Skin of body (tissue), 2 donors: ENCODE data around the gene MARF1. TPM values are rescaled to one million over a fixed set of nuclear protein-coding genes. Genes with fewer than 3 reads are reported as not detected.

Source experiments
- DNase-seq: peaks from one replicate; lab custom pipeline; 2025; lab: John Stamatoyannopoulos, UW
- total RNA-seq: library from RNA; depleted of rRNA; stranded (reverse); fragments of >200 nt; gene quantifications from one replicate; pipeline ENCODE4 v1.2.3, GENCODE V29; 2014

The MARF1 gene
- total RNA-seq, 1 donor from 2014 or later = 31.5 TPM

DNA sequence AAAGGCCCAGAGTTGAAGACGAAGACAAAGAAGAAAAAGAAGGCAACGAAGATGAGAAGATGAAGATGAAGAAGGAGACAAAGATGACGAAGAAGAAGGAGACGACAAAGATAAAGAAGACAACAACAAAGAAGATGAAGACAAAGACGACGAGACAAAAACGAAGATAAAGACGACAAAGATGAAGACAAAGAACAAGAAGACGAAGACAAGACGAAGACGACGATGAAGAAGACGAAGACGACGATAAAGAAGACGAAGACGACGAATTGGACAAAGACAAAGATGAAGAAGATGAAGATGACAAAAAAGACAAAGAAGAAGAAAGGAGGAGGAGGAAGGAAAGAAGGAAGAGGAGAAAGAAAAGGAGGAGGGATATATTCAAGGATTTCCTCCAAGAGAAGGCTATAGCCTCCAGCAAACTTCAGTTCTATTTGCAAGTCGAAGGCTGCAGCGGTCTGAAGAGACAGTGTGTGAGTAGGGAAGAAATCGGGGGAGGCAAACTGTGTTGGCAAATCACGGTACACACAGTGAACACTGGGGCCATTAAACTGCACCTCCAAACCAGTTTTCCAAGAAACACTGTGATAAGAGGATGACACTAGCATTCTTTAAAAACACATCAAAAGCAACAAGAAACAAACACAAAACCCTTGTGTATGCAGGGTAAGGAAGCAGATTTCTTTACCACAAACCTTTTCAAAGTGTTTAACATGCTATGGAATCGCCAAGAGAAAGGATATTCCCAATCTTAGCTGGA lies 40.5 kb downstream of the MARF1 start:
- no peak for DNase-seq

DNA sequence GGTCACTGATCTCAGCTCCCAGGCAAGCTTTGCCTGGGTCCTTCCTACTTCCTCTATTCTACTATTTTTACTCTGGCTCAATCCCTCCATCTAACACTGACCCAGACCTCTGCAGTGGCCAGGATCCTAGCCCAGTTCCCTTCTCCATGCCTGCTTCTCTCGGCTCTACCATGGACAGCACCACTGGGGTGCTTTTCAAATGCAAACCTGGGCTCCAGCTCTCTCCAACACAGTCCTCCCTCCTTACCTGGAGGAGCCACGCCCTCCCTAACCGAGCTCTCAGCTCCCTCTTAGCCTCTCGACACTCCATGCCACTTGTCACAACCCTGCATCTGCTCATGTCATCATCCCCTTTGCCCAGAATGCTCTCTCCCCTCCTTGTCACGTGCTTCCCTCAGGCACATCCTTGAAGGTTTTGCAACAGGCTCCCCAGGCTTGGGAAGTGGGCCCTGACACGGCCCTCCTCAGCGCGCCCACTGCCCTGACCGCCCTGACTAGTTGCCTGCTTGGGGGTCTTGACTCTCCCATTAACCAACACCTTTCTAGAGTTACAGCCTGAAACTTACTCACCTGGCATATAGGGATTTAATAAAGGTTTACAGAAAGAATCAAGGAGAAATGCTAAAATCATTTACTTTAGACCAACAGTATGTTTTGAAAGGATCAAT lies 41.6 kb downstream of the MARF1 start:
- no peak for DNase-seq

DNA sequence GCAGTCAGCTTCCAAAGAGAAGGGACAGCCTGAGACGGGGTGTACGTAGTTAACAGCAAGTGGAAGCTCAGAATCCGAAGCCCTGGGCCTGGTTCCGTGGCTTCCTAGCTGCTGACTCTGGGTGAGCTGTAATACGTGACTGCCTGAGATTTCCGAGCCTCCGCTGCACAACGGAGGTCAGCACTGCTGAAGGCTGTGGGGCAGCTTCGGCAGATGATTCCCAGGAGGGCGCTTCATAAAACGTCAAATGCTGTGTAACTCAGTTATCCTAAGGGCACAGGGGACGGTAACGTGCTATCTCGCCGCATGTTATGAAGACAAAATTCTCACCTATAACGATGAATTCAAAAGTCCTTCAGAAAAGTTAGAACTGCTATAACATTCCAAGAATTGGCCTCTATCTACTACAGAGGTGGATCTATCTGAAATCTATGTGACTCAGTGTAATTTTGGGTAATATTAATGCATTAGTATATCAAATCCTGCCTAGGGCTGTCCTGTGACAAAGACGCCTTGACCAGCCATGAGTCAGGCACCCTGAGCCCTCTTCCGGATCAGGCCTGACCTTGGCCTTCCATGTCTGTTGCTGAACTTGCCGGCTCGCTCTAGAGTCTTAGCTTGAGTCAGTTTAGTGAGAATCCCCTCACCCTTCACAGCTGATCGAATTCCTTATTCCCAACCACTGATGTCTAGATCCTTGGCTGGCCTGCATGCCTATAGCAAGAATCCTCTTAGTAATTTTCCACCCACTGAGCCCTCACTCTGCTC lies 43.5 kb downstream of the MARF1 start:
- no peak for DNase-seq

DNA sequence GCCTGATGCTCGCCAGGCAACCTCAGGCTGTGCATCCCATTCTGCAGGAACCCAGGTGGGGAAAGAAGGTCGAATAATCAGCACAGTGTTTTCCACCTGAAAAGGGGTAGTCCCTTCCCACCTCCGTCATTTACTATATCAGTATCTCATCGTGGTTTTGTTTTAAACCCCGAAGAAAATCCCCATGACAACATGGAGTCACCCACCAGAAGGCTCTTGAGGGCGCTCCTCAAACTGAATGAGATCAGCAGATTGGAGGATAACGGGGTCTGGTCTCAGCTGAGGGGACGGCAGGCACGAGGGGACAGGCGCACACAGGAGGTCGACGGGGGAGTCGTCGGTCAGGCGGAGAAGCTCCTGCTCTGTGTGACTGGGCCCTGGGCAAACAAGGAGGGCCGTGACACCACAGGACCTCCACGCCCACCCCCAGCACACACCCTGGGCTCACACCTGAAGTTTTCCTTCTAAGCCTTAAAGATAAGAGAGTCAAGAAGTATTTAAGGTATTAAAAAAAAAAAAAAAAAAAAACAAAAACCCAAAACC lies 44.2 kb downstream of the MARF1 start:
- DNase-seq = no peak

DNA sequence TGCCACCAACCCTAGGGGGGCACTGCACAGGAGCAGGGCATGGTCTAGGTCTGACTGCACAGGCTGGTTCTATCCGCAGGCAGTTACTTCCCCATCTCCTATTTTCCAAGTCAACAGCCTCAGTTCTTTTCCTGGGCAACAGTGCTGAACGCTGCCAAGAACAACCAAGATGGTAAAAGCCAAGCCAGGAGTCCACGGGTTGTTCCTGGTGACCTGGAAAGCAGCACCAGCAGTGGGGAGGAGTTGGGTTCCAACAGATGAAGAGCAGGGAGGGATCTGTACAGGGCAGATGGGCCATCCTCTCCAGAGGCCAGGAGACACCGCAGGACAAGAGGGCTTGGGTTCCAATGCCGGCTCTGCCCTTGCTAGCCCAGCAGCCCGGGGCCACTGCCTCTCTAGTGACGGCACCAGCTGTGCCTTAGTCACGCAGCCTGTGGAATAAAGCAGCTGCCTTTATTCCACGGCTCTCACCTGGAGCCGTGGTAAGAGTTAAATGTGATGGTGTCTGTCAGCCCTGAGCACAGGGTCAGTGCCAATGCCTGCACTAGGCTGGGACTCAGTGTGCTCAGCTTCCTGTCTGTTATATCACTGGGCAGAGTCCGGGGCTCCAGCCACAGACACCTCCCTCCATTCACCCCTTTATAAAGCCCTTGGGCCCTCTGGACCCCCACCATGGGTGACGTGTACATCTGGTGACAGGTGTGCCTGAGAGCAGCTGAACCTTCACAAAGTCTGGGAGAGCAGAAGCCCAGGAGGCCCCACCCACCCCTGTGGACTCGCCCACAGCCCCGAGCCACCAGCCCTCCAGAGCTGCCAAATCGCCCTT lies 44.9 kb downstream of the MARF1 start:
- DNase-seq = no peak

DNA sequence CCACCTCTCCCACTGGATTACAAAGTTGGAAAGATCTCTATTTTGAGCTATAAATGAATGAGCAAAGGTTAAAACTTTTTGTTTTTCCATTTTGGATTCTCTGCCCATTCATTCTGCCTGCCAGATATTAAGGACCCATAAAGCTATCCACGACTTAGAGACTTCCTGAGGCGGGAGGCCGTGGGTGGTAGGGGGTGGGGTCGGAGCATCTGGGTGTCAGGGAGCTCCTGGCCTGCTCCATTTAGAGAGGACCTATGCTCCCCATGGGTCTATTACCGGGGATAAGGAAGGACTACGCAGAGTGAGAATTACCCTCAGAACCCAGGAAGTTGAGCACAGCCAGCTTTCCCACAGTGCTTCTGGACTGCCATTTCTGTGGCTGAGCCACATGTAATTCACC lies 45.8 kb downstream of the MARF1 start:
- no peak for DNase-seq

DNA sequence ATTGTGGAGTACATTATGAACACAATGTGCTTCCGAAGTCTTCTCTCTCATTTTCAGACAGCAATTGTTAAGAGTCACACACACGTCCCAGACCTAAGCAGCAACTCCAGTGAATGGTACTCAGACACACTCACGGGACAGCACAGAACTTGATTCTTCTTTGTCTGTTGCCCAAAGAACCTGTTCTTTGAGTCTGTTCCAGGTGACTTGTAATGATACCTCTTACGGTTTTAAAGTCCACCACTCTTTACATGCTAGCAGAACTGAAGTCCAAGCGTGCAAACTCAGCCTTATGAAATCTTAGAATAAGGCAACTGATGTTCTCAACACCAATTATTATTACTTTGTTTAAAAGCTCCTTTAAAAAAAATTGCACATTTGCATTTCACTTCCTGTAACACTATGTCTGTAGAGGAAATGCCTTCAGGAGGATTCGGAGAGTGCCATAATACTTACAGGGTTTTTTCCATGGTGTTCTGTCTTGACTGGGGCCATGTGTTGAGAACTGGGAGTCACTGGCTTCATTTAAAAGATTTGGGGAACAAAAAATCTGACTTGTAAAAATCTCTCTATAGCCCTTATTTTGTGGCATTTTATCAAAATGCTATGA lies 48.1 kb downstream of the MARF1 start:
- DNase-seq = no peak

DNA sequence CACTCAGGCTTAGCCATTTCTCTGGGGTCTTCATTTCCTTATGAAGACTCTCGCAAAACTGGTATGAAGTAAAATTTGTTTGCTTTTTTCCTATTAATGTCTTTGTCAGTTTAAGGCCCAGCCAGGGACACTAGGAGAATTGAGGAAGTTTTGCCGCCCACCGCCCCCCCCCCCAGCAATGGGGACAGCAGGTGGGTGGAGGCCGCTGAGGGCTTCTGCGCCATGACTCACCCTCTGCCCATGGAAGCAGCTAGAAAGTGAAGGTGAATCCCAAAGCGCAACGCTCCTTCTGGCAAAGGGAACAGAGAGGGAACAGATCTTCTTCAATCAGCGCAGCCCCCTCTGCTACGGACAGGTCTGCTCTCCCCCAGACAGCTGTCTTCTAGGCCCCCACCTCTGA lies 49.7 kb downstream of the MARF1 start:
- DNase-seq = no peak

DNA sequence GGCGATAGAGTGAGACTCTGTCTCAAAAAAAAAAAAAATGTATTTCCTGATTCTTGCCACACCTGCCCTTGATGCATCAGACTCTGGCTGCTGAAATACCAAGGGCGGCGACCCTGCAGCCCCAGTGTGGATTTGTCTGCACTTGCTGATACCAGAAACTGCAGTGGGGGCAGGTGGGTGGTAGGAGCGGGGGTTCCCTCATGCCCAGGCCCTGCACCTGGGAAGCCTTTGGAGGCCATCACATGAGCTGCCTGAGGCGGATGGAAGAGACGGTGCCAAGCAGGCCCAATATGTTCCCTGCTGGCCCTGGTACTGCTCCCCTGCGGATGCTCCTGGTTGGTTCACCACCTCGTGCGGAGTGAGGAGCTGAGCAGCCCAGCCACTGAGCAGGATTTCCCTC lies 50.6 kb downstream of the MARF1 start:
- no peak for DNase-seq

DNA sequence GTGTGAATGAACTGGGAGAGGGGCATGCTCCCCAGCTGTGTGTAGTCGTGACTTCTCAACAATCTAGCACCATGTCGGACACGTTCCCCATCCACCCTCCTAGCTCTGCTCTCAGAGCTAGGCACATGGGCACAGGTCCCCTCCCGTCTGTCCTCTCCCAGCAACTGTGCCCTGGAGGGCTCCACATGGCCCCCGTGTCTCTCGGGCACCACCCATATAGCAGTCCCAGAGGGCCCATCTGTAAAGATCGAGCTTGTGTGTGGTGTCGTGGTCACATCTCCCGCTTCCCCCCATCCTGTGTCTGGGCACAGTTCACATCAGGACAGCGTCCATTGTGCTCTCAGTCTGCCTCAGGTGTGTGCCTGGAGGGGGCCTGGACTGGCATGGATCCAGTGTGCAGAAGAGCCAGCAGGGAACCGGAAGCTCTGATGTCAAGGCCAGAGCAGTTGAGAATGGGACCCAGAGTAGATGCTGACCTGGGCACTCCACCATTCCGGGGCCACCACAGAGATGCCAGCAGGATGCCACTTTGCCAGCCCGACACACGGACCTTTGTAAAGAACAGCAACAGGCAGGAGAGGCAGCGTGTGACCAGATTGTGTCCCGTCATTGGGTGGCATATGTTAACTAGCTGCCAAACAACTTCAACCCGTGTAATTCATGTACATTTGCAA lies 55.7 kb downstream of the MARF1 start:
- no peak for DNase-seq

DNA sequence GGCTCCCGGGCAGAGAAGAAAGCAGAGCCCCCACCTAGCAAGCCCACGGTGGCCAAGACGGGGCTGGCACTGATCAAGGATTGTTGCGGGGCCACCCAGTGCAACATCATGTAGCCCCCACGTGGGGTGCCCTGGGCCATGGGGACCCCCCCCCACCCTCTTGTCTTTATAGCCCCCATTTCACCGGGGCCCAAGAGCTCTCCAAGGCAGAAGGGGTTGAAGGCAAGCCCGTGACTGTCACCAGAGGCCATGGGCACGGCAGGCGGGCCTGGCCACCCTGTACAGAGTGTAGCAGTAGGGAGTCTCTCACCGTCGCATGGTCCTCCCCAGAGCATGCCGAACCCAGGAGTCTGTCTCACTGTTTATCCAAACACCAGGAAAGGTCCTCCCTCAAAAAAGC lies 56.2 kb downstream of the MARF1 start:
- no peak for DNase-seq

DNA sequence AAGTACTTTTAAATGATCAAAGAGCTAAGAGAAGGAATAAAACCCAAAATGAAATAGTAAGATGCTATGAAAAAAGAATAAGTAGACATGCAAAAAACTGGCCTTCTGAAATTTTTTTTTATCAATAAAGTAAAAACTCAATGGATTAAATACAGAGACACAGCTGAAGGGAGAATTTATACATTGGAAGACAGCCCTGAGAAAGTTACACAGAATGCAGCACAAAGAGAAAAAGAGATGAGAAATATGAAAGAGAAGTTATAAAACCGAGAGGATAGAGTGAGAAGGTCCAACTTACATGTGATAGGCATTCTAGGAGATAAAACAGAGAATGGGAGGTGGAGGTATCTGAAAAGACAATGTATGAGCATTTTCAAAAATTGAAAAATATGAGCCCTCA lies 57.0 kb downstream of the MARF1 start:
- DNase-seq = no peak

DNA sequence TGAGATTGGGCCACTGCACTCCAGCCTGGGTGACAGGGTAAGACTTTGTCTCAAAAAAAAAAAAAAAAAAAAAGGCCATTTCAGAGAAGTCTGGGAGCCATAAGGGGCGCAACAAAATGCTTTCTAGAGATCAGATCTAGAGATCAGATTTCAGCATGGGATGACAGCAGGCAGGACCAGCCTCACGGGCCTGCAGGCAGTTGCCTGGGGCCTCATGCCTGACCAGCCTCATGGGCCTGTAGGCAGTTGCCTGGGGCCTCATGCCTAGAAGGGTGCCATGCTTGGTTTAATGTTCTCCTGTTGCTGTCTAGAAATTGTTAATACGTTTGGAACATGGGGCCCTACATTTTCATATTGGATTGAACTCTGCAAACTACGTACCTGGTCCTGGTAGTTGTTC lies 59.4 kb downstream of the MARF1 start:
- no peak for DNase-seq

DNA sequence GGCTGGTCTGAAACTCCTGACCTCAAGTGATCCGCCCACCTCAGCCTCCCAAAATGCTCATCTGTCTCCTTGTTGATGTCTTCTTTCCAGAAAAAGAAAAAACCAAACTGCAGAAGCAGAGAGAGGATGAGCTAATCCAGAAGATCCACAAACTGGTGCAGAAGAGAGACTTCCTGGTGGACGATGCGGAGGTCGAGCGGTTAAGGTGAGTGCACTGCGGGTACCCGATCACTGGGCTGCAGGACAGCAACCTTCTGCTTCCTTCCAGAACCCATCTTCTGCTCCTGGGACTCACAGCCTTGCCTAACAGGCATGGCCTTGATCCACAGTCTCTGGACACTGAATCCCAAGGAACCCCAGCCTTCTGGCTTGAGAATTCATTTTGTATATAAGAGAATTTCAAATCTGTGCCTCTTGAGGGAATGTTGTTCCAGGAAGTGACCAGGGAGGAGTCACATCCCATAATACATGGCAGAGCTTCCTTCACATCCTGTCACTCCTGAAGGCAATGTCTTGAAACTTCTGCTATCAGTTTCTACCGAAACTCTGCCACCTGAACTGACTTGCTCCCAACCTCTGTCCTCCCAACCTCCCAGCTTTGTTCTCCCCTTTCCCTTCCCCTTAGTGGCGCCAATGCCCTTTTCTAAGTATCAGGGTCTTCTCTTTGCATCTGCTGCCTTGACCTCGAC lies 61.7 kb downstream of the MARF1 start:
- DNase-seq = no peak

DNA sequence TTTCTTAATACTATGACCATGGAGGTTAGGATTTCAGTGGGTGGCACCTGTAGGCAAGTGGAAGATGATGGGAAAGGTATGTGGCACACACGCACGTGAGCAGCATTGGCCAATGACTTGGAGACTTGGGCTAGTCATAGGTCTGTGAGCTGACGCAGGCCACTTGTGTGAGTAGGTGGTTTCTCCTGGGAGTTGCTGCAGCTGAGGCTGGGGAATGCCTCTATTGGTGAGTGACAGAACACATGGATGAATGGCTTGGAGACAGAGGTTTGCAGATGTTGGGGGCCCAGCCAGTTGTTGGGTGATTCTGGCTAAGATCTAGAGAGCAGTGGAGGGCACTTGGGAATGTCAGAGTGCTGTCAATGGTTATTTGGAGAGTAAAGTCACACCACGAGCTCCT lies 64.1 kb downstream of the MARF1 start:
- DNase-seq = no peak

DNA sequence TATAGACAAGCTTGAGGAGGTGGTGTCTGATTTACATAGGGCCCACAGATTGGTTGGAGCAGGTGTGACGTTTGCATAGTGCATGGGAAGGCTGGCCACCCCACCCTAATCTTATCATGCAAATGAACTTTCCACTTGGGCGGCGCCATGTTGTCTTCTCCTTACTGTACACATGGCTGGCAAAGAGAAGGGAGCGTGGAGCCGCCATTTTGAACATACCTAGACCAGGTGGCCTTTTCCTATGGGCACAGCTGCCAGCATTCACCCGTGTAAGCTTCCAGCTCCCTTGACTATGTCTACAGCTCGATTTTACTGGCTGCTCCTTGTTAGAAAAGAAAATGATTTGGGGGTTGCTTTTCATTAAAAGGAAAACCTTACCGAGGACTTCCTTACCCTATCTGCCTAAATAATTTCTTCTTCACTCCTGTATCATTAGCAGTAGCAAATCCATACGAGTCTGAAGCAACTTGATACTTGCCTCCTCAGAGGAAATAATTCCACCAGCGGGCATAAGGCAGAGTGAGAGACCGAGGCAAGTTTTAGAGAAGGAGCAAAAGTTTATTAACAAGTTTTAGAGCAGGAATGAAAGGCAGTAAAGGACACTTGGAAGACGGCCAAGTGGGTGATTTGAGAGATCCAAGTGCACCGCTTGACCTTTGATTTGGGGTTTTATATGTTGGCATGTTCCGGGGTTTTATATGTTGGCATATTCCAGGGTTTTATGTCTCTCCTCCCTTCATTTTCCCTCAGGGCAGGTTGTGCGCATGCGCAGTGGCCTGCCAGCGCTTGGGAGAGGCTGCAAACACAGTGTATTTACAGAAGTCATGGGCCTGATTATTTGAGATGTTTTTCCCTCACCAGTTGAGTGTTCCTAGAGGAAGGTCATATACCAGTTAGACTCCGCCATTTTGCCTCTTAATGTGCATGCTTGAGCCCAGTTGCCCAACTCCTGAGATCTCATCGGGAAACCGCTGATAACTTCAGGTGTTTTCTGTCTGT lies 65.7 kb downstream of the MARF1 start:
- no peak for DNase-seq

DNA sequence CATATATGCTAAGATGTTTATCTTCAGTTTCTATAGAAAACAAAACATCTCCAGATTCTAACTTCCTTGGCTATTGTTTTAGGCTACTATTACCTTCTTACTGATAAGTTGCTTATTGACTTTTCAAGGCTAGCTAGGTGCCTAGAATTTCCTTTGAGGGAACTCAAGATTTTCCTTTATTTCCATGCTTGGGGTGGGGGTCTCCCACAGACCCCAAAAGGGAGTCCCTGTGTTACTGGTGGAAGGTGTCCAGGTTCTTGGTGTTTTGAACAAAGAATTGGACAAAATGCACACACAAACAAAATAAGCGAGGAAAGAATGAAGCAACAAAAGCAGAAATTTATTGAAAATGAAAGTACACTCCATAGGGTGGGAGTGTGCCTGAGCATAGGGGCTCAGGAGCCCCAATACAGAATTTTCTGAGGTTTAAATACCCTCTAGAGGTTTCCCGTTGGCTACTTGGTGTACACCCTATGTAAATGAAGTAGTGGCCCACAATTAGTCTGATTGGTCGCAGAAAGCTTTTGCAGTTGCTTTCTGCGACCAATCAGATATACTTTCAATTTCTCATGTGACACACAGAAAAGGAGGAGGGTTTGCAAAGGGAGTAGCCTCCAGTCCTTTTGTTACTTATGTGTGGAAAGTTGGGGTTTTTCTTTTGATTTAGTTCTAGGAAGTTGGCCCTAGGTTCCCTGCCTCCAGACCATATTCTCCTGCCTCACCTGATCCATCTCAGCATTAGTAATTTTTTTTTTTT lies 67.5 kb downstream of the MARF1 start:
- DNase-seq = no peak

DNA sequence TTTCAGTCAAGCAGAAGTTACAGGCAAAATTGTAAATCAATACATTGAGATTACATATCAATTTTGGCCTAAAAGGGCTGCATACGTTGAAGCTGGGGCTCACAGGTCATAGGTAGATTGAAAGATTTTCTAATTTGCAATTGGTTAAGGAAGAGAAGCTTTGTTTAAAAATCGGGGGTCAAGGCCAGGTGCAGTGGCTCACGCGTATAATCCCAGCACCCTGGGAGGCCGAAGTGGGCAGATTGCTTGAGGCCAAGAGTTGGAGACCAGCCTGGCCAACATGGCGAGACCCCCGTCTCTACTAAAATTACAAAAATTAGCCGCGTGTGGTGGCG lies 68.4 kb downstream of the MARF1 start:
- DNase-seq = no peak
